GM20000 (cell line): ENCODE measurements around the gene CEP112.

ENCODE experiments used
- DNase-seq: peaks from one replicate; pipeline ENCODE4 v3.0.0; 2012; ENCODE audit warnings: low spot score
- TF ChIP-seq, protein P1 (sequence below): IDR thresholded peaks from 2 replicates; pipeline ENCODE4 v1.5.1; 2012; ENCODE audit warnings: mild to moderate bottlenecking, control low read depth; ENCODE audit errors: extremely low read depth, missing control alignments

The CEP112 gene

GRCh38 chr17:66203274-66204015 lies 11.5 kb upstream of the CEP112 start:
- TF ChIP-seq, protein P1, sequence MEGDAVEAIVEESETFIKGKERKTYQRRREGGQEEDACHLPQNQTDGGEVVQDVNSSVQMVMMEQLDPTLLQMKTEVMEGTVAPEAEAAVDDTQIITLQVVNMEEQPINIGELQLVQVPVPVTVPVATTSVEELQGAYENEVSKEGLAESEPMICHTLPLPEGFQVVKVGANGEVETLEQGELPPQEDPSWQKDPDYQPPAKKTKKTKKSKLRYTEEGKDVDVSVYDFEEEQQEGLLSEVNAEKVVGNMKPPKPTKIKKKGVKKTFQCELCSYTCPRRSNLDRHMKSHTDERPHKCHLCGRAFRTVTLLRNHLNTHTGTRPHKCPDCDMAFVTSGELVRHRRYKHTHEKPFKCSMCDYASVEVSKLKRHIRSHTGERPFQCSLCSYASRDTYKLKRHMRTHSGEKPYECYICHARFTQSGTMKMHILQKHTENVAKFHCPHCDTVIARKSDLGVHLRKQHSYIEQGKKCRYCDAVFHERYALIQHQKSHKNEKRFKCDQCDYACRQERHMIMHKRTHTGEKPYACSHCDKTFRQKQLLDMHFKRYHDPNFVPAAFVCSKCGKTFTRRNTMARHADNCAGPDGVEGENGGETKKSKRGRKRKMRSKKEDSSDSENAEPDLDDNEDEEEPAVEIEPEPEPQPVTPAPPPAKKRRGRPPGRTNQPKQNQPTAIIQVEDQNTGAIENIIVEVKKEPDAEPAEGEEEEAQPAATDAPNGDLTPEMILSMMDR, result no peak
- no peak for DNase-seq

DNA sequence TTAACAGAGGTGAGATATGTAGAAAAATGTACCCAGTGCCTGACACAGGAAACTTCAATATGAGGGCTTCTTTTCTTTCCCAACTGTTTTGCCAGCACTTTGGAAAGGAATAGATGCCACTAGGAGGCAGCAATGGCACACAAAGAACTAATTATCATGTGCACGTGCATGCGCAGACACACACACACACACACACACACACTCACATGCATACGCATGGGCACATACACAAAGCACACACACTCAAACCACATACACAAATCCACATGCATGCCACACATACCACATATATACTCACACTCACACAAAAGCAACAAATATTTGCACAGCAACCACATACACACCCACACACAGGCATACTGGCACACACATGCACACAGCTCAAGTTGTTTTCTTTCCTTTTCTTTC lies 8.8 kb upstream of the CEP112 start:
- TF ChIP-seq, protein P1, result no peak
- DNase-seq, result no peak

DNA sequence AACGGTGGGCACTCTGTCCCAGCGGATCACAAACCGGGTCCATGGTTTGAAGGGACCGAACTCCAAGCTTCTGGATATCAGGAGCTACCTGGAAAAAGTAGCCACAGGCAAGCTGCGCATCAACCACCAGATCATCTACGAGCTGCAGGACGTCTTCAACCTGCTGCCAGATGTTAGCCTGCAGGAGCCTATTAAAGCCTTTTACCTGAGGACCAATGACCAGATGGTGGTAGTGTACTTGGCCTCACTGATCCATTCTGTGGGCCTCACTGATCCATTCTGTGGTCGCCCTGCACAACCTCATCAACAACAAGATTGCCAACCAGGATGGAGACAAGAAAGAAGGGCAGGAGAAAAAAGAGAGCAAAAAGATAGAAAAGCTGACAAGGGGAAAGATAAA lies 6.3 kb upstream of the CEP112 start:
- no peak for DNase-seq
- TF ChIP-seq, protein P1, result no peak

GRCh38 chr17:66192378-66192687 lies 400 bp upstream of the CEP112 start:
- TF ChIP-seq, protein P1, result no peak
- DNase-seq, result no peak

GRCh38 chr17:66190738-66191592 lies 968 bp downstream of the CEP112 start:
- TF ChIP-seq, protein P1, result no peak
- DNase-seq, result no peak

GRCh38 chr17:66187718-66188117 lies 4.2 kb downstream of the CEP112 start:
- DNase-seq, result no peak
- TF ChIP-seq, protein P1, result no peak

DNA sequence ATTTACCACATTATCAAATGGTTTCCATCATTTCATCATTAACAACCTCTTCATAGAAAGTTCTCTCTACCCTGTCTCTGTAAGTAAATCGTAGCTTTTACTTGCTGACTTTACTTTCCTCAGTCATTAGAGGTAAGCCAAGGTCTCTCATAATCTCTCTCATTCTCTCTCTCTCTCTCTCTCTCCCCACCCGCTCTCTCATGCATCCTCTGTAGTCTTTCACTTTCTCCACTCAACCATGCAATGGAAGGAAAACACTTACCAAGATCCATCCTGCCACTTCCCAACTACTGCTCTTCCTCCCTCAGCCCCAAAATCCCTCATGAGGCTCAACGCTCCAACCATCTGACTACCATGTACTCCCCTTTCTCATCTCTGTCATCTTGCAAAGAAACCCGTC lies 6.1 kb downstream of the CEP112 start:
- no peak for DNase-seq
- TF ChIP-seq, protein P1, result no peak
